Activated CD4-positive, CD25-positive, alpha-beta regulatory T cell treated with anti-CD3 and anti-CD28 coated beads, Interleukin-2, amount 50 U/mL, for 24 hours (primary cell): Measurements from ENCODE around the gene SLN.

ENCODE experiments used
- ATAC-seq, 2 donors: fragments of 150-1000 bp; cut with Tn5 transposase; one replicate each; pipeline ENCODE4 v1.10.0; 2021; ENCODE audit warnings: mild to moderate bottlenecking in 1 of 2, moderate library complexity in 1 of 2

The SLN gene

GRCh38 chr11:107682171-107682570 is 29.7 kb downstream of the SLN start:
- ATAC-seq: no peak

GRCh38 chr11:107679255-107680024 is 32.4 kb downstream of the SLN start:
- no peak for ATAC-seq

GRCh38 chr11:107678632-107678971 is 33.3 kb downstream of the SLN start:
- no peak for ATAC-seq

GRCh38 chr11:107677924-107678631 is 33.8 kb downstream of the SLN start:
- ATAC-seq: no peak

GRCh38 chr11:107676336-107677057 is 35.4 kb downstream of the SLN start:
- ATAC-seq: no peak

GRCh38 chr11:107675902-107676301 is 36.0 kb downstream of the SLN start:
- ATAC-seq: no peak

GRCh38 chr11:107669893-107670601 is 41.8 kb downstream of the SLN start:
- no peak for ATAC-seq

- no peak for ATAC-seq
Observed at GRCh38 chr11:107669191-107669740, 42.6 kb downstream of the SLN start.

GRCh38 chr11:107666911-107667613 is 44.8 kb downstream of the SLN start:
- no peak for ATAC-seq

- no peak for ATAC-seq
Observed at GRCh38 chr11:107665018-107665417, 46.8 kb downstream of the SLN start.

GRCh38 chr11:107661656-107662055 is 50.2 kb downstream of the SLN start:
- no peak for ATAC-seq

GRCh38 chr11:107660066-107660465 is 51.8 kb downstream of the SLN start:
- no peak for ATAC-seq

GRCh38 chr11:107659310-107659709 is 52.5 kb downstream of the SLN start:
- no peak for ATAC-seq
